Uterus (tissue), 2 donors: Measurements from ENCODE around the gene IDUA.

Source experiments
- CTCF ChIP-seq, 4 experiments: fragments of 200-600 bp in 2 of 4; fragments of 450-650 bp in 2 of 4; sonication (generic) in 2 of 4; IDR thresholded peaks; one replicate each; pipeline ENCODE4 v1.5.1; 2016 to 2019; ENCODE audit warnings: antibody characterized with exemption in 4 of 4, mild to moderate bottlenecking in 2 of 4, moderate library complexity in 1 of 4
- POLR2A ChIP-seq, 2 donors: fragments of 450-650 bp; IDR thresholded peaks; one replicate each; pipeline ENCODE4 v1.6.1; 2016; ENCODE audit warnings: antibody characterized with exemption in 2 of 2, mild to moderate bottlenecking in 1 of 2, moderate library complexity in 1 of 2

- TF ChIP-seq CTCF (IDR thresholded peaks at IDR 0.05) (no peak), POLR2A (IDR thresholded peaks at IDR 0.05) (no peak)
These were observed 3.1 kb downstream of the IDUA start for GRCh38 chr4:989722-990471.
